GM10266 (cell line): ENCODE results near the gene ZYG11B.

Experiments
- DNase-seq: peaks from one replicate; pipeline ENCODE4 v3.0.0; 2012; ENCODE audit errors: extremely low spot score
- TF ChIP-seq, protein P1 (sequence below): IDR thresholded peaks from 2 replicates; pipeline ENCODE4 v1.5.1; 2012; ENCODE audit warnings: mild to moderate bottlenecking, low read depth; ENCODE audit not compliant: control insufficient read depth, insufficient read depth; ENCODE audit errors: missing control alignments

ZYG11B gene

GRCh38 chr1:52848423-52848822 is 122.2 kb downstream of the ZYG11B start:
- TF ChIP-seq, protein P1, sequence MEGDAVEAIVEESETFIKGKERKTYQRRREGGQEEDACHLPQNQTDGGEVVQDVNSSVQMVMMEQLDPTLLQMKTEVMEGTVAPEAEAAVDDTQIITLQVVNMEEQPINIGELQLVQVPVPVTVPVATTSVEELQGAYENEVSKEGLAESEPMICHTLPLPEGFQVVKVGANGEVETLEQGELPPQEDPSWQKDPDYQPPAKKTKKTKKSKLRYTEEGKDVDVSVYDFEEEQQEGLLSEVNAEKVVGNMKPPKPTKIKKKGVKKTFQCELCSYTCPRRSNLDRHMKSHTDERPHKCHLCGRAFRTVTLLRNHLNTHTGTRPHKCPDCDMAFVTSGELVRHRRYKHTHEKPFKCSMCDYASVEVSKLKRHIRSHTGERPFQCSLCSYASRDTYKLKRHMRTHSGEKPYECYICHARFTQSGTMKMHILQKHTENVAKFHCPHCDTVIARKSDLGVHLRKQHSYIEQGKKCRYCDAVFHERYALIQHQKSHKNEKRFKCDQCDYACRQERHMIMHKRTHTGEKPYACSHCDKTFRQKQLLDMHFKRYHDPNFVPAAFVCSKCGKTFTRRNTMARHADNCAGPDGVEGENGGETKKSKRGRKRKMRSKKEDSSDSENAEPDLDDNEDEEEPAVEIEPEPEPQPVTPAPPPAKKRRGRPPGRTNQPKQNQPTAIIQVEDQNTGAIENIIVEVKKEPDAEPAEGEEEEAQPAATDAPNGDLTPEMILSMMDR = no peak
- no peak for DNase-seq

GRCh38 chr1:52850951-52851350 is 124.7 kb downstream of the ZYG11B start:
- TF ChIP-seq, protein P1 = no peak
- no peak for DNase-seq

- DNase-seq = no peak
- TF ChIP-seq, protein P1 = no peak
Observed at GRCh38 chr1:52852854-52853253, 126.6 kb downstream of the ZYG11B start.

DNA sequence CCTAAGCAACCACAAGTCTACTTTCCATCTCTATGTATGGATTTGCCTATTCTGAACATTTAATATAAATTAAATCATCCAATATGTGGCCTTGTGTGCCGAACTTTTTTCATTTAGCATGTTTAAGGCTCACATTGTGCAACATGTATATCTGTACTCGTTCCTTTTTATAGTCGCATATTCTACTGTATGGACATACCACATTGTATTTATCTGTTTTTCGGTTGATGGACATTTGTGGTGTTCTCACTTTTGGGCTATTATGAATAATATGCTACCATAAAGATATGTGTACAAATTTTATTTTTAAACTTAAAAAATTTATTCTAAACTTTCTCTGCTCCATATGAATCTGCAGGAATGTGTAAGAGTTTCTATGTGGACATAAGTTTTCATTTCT is 129.3 kb downstream of the ZYG11B start:
- DNase-seq = no peak
- TF ChIP-seq, protein P1 = no peak

DNA sequence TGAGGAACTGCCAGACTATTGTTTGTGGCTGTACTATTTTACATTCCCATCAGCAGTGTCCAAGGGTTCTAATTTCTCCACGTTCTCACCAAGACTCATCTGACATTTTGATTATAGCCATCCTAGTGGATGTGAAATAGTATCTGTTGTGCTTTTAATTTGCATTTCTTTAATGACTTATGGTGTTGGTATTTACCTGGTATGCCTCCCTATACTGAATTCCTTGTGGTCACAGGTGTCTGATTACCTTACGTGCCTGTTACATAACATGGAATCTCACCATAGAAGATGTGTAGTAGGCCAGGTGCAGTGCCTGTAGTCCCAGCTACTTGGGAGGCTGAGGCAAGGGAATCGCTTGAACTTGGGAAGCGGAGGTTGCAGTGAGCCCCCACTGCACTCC is 129.8 kb downstream of the ZYG11B start:
- TF ChIP-seq, protein P1 = no peak
- no peak for DNase-seq

DNA sequence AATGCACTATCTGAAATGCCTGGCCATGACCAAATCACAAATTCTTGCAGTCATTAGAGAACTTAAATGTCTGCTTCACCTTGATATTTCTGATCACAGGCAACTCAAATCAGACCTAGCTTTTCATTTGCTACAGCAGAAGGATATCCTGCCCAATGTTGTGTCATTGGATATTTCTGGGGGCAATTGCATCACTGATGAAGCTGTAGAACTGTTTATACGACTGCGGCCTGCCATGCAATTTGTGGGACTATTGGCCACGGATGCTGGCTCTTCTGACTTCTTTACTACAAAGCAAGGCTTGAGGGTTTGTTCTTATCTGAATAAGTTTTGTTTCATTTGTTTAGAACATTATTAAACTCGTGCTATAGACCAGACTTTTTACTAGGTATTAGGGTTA is 131.2 kb downstream of the ZYG11B start:
- TF ChIP-seq, protein P1 = no peak
- DNase-seq = no peak

DNA sequence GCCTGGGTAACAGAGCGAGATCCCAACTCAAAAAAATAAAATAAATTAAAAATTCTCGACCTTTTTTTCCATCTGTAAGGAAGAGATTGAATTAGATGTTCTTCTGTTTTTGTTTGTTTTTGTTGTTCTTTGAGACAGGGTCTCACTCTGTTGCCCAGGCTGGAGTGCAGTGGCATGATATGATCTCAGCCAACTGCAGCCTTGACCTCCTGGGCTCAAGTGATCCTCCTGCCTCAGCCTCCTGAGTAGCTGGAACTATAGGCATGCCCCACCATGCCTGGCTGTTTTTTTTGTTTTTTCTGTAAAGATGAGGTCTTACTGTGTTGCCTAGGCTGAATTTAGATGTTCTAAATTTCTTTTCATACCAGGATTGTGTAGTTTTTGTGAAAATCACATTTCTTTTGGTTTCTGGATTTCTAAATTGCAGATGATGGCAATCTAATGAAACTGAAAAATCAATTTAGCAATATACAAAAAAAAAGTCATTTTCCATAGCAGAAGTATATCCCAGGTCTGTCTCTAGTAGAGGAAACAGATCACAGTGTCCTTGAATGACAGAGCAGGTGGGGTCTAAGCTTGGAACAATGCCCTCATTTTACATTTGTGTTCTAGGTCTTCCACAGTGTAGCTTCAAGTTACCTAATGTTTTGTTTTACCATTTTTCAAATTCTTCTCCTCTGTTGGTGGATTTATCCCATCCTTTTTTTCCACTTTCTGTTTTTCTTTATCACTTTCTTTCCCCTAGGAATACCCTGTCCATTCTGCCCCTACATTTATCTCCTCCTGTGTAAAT is 136.6 kb downstream of the ZYG11B start:
- no peak for DNase-seq

More for the DNA sequence above, 136.6 kb downstream of the ZYG11B start:
- TF ChIP-seq, protein P1 = no peak
